HG02938 (cell line): ENCODE data around the gene SMIM12.
"Not testable (repeated sequence)": the region's sequence is repeated elsewhere in the genome, so short reads cannot be mapped to it uniquely, and the experiment has no call there.

Source experiments
- ATAC-seq: cut with Tn5 transposase; IDR thresholded peaks from one replicate; pipeline ENCODE4 v1.9.1; 2021; ENCODE audit warnings: mild to moderate bottlenecking, moderate library complexity; ENCODE audit not compliant: unreplicated experiment

Gene SMIM12

DNA sequence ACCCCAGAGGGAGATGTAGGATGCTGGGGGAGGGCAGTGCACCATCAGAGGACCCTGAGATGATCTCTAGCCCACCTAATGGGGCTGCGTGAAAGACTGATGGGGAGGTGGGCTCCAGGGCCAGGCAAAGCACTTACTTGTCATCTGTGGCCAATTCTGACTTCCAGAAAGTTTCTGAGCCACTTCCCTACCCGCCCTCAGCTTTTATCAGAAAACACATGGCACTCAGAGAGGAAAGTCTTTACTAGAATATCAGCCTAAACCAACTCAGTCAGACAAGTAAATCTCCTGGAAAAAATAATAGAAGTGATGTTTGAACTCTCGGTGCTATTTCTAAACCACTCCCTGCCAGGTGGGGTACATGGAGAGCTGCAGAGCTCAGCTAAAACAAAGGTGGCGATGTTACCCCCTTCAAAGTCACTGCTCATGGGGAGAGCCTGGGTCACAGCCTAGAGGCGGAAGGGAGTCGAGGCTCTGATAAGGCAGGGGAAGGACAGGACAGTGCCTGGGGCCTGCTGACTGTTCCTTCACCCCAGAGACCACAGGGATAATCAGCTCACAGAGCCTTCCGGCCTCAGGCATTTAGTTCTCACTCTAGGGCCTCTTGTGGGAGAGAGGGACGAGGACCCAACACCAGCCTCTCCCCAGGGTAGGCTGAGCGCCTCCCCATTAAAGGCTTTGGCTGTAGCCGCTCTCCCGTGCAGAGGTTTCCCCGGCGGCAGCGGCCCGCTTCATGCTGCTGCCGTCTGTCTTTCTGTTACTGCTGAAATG is 14.2 kb downstream of the SMIM12 start:
- ATAC-seq: no peak

DNA sequence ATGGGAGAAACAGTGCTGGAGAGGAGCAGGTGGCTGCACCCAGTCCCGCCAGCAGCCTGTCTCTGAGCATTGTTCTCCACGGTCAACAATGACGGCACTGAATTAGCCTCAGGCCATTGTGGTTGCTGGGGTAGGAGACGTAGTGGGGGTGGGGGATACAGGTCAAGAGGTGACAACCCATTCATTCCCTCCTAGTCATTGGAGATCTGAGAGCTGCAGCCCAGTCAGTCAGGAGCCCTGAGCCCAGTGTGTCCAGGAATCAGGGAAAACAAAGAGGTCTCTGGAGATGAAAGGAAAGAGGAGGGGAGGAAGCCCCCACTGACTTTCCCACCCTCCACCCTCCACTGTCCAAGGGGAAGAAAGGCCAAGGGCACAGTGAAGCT is 15.3 kb downstream of the SMIM12 start:
- no peak for ATAC-seq

- no peak for ATAC-seq
These were observed 15.9 kb downstream of the SMIM12 start for GRCh38 chr1:34843392-34844251.

DNA sequence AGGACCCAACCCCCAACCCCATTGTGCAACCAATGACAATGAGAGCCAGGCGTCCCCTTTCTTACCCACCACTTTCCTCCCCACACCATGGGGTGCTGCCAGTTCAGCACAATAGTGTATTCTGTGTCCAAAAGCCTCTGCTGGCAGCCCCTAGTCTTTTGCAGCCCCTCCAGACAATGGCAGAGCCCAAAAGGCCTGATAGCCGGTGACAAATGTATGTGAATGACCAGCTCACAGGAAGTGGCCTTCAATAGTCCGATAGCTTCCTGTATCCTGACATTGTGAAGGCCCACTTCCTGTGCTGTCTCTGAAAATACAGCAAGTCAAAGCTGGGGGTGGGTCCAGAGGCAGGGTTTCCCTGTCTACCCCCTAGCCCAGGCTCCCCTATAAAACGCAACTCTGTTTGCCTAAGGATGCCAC is 16.6 kb downstream of the SMIM12 start:
- no peak for ATAC-seq

DNA sequence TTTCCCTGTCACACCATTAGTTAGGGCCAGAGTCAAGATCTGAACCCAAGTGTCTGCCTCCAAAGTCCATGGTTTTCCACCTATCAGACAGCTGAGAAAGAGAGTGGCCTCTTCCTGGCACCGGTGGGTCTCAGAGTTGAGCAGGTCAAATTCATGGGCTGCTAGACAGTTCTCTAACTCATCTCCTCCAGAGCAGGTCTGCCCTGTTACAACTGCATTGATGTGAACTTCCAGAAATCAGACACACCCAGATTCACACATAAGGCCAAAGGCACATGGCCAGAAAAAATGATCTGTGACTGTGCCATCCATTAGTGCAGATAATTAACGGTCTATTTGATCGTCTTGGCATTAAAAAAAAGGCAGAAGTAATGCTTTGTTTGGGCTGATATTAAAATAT is 17.5 kb downstream of the SMIM12 start:
- no peak for ATAC-seq

GRCh38 chr1:34840426-34840825 is 19.1 kb downstream of the SMIM12 start:
- no peak for ATAC-seq

DNA sequence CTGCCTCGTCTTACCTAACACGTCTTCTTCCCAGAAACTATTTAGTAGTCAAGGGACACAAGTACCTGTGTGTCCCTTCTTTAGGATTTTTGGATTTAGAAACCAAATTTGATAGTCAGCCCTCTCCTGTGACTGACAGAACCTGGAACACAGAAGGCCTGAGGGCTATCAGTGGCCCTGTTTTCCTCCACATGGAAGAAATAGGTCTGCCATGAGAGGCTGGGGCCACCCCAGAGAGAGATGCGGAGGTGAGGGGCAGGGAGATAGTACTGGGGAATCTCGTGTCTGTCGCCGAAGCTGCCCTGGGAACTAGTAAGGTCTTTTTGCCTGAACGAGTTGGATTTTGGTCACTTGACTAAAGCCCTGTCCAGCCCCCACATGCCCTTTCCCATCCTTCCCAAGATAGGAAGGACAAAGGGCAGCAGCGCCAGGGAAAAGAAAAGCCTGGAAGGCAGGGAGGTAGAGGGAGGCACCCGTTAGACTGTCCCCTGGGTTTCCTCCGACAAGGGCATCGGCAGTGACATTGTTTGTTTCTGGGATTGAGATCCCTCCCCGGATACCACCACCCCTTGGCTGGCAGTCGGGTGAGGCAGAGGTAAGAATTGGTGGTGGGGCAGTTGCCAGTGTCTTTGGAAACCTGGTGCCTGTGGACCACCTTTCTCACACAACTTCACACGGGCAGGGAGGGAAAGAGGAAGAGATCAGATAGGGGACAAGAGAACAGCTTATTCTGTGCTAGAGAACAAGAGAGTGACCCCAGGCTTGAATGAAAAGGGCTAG is 19.8 kb downstream of the SMIM12 start:
- ATAC-seq: no peak

DNA sequence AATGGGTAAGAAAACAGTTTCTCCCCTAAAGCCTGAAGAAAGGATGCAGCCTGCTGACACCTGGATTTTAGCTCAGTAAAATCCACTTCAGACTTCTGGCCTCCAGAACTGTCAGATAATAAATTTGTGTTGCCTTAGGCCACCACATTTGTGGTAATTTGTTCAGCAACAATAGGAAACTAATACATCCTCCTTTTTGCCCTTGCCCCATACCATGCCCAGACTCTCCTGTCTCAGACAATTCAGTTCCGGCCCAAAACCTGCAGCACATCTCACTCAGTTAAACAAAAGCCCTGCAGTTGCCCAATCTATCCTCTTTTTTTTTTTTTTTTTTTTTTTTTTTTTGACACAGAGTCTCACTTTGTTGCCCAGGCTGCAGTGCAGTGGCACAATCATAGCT is 25.8 kb downstream of the SMIM12 start:
- no peak for ATAC-seq

GRCh38 chr1:34831721-34832246 is 27.8 kb downstream of the SMIM12 start:
- no peak for ATAC-seq

GRCh38 chr1:34829250-34829649 is 30.3 kb downstream of the SMIM12 start:
- ATAC-seq: no peak

- no peak for ATAC-seq
These were observed 30.9 kb downstream of the SMIM12 start for GRCh38 chr1:34828611-34829010.

DNA sequence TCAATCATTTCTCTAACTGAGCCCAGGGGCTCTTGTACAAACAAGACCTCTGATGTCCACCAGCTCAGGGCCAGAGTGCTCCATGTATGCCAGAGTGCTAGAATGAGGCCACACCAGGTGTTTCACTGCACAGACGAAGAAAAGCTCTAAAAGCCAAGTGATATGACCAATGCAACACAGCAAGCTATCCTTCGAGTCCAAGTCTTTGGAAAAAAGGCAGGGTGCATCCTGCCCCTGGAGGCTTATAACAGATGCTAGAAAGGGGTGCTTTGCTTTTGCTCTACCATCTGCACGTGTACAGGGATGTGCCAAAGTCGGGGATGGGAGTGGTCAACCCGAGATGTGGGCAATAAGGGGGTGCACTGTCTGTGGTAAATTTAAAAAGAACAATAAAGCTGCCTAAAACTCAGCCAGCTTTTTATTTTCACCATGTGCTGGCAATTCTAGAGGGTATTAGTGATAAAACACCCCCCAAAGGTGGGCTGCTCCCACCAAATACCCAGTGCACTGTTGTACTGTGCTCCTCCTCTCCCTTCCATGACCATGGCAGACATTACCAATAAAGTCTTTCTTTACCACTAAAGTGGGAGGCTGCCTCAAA is 32.1 kb downstream of the SMIM12 start:
- ATAC-seq: no peak

- no peak for ATAC-seq
These were observed 34.0 kb downstream of the SMIM12 start for GRCh38 chr1:34825455-34826091.

DNA sequence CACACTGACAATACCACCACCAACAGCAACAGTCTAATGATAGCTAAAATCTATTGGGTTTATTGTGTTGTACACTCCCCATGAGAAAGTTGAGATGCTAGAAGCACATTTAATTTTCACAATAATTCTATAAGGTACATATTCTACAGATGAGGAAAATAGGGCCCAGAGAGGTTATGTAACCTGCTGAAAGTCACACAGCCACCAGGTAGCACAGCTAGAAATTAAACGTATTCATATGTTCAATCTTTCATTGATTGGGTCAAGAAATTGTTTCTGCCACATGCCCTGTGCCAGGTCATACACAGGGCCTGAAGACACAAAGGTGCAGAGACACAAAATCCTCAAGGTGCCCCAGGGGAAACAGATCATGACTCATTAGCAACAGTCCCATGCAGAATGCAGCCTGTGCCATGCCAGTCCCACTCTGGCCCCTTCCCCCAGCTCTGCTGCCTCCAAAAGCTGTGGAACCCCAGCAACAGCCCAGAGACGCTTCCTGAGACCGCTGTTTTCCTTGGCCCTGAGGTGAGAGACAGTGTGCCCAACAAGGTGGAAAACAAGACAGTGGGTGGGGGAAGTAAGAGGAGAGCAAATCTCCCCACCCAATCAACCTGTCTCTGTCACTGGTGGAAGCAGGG is 34.6 kb downstream of the SMIM12 start:
- ATAC-seq: no peak

DNA sequence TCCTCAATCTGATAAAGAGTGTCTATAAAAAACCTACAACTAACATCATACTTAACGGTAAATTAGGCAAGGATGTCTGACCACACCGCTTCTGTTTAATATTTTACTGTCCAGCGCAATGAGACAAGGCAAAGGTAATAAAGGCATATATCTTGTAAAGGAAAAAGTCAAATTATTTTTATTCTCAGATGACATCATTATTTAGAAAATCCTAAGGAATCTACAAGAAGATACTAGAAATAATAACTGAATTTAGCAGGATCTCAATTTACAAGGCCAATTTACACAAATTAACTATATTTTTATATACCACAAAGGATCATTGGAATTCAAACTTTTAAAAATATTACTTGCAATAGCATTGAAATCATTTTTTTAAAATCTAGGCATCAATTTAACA is 37.3 kb downstream of the SMIM12 start:
- ATAC-seq: no peak

DNA sequence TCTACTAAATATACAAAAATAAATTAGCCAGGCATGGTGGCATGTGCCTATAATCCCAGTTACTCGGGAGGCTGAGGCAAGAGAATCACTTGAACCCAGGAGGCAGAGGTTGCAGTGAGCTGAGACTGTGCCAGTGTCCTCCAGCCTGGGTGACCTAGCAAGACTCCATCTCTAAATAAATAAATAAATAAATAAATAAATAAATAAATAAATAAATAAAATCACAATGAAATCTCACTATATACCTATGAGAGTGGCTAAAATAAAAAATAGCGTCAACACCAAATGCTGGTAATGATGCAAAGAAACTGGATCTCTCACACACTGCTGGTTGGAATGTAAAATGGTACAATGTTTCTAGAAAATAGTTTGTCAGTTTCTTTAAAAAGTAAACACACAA is 40.7 kb downstream of the SMIM12 start:
- not testable (repeated sequence) for ATAC-seq

DNA sequence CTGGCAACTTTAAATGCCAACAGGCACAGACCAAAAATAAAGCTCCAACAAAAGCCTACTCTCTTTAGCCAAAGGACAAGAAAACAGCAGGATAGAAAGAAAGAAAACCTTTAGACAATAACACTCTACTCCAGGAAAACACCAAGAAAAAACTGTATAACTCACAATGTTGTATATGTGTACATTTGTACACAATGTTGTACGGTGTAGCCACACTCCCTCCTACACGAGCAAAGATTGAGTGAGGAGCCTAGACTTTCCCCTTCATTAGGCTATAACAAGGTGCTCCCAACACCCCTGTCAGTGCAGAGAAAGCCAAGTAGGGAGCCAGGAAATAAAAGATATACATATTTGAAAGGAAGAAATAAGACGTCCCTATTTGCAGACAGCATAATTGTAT is 42.8 kb downstream of the SMIM12 start:
- no peak for ATAC-seq

GRCh38 chr1:34816332-34816731 is 43.2 kb downstream of the SMIM12 start:
- no peak for ATAC-seq

- not testable (repeated sequence) for ATAC-seq
These were observed 48.8 kb downstream of the SMIM12 start for GRCh38 chr1:34810781-34811180.
